GM12878 (cell line): Measurements from ENCODE around the gene TET1. TPM values are rescaled to one million over a fixed set of nuclear protein-coding genes. Genes with fewer than 3 reads are reported as not detected.

Experiments used
- CHD4 ChIP-seq: fragments of 200-600 bp; sonication (generic); IDR thresholded peaks from 2 replicates; pipeline ENCODE4 v1.6.1; 2016; ENCODE audit warnings: mild to moderate bottlenecking
- CREB1 ChIP-seq: IDR thresholded peaks from 2 replicates; pipeline ENCODE4 v1.6.1; 2012; ENCODE audit warnings: low read depth, mild to moderate bottlenecking, inconsistent platforms
- EGR1 ChIP-seq, 2 experiments: IDR thresholded peaks; 1 replicate in 1 of 2; 2 replicates in 1 of 2; pipeline ENCODE4 v1.6.1; 2011 to 2012; ENCODE audit warnings: low read depth in 2 of 2, low read length in 2 of 2, borderline replicate concordance in 1 of 2, mild to moderate bottlenecking in 1 of 2, moderate library complexity in 1 of 2
- EP300 ChIP-seq, 2 experiments: fragments of 150-350 bp in 1 of 2; IDR thresholded peaks; 2 replicates each; pipeline ENCODE4 v1.6.1; 2011 to 2012; ENCODE audit warnings: low read depth in 2 of 2, low read length in 2 of 2, borderline replicate concordance in 1 of 2, improper control_type of control experiment in 1 of 2, inconsistent platforms in 1 of 2; ENCODE audit not compliant: control insufficient read depth in 1 of 2
- ETV6 ChIP-seq, 2 experiments: fragments of 450-650 bp in 1 of 2; IDR thresholded peaks in 1 of 2; conservative IDR thresholded peaks in 1 of 2; 2 replicates each; pipeline ENCODE4 v1.6.1; 2014; ENCODE audit warnings: antibody characterized with exemption in 1 of 2, borderline replicate concordance in 1 of 2, low read depth in 1 of 2, mild to moderate bottlenecking in 1 of 2, moderate library complexity in 1 of 2
- FOXM1 ChIP-seq: IDR thresholded peaks from 2 replicates; pipeline ENCODE4 v1.6.1; 2012; ENCODE audit warnings: low read depth, mild to moderate bottlenecking, inconsistent platforms, low read length, moderate library complexity
- GATAD2B ChIP-seq: fragments of 450-650 bp; conservative IDR thresholded peaks from 2 replicates; pipeline ENCODE4 v1.6.1; 2017; ENCODE audit warnings: low read depth, mild to moderate bottlenecking, moderate library complexity
- IKZF1 ChIP-seq: fragments of 450-650 bp; conservative IDR thresholded peaks from 2 replicates; pipeline ENCODE4 v1.6.1; 2017; ENCODE audit warnings: antibody characterized with exemption, mild to moderate bottlenecking
- JUNB ChIP-seq: IDR thresholded peaks from 2 replicates; pipeline ENCODE4 v1.6.1; 2016; ENCODE audit warnings: antibody characterized with exemption, mild to moderate bottlenecking
- NFXL1 ChIP-seq: fragments of 450-650 bp; IDR thresholded peaks from 2 replicates; pipeline ENCODE4 v1.6.1; 2017; ENCODE audit warnings: antibody characterized with exemption, mild to moderate bottlenecking, borderline replicate concordance
- POLR2AphosphoS2 ChIP-seq: IDR thresholded peaks from 2 replicates; pipeline ENCODE4 v1.6.1; 2011; ENCODE audit warnings: low read depth, mild to moderate bottlenecking, low read length, improper control_type of control experiment, moderate library complexity
- POLR2AphosphoS5 ChIP-seq: IDR thresholded peaks from 2 replicates; pipeline ENCODE4 v1.6.1; 2011; ENCODE audit warnings: mild to moderate bottlenecking, low read length, inconsistent platforms
- SMC3 ChIP-seq: IDR thresholded peaks from 2 replicates; pipeline ENCODE4 v1.6.1; 2011; ENCODE audit warnings: low read length, improper control_type of control experiment, borderline replicate concordance
- SPI1 ChIP-seq: IDR thresholded peaks from 2 replicates; pipeline ENCODE4 v1.6.1; 2011; ENCODE audit warnings: low read depth, mild to moderate bottlenecking, low read length, moderate library complexity, borderline replicate concordance; ENCODE audit not compliant: insufficient read depth
- TCF3 ChIP-seq: IDR thresholded peaks from 2 replicates; pipeline ENCODE4 v1.6.1; 2012; ENCODE audit warnings: low read depth, mild to moderate bottlenecking, low read length, borderline replicate concordance; ENCODE audit not compliant: insufficient read depth
- ZNF274 ChIP-seq: IDR thresholded peaks from one replicate; pipeline ENCODE4 v1.8.0; 2011; ENCODE audit not compliant: insufficient read length, insufficient read depth
- ZSCAN29 ChIP-seq: fragments of 450-650 bp; IDR thresholded peaks from 2 replicates; pipeline ENCODE4 v1.6.1; 2017; ENCODE audit warnings: mild to moderate bottlenecking, moderate library complexity
- polyA plus RNA-seq, 11 experiments: library from polyadenylated mRNA; depleted of rRNA in 4 of 11; unstranded in 6 of 11; stranded (reverse) in 5 of 11; fragments of >200 nt; fragmentation: Nextera tagmentation in 4 of 11; fragmentation: Illumina TruSeq in 1 of 11; extraction: Ambion mirVana in 4 of 11; extraction: Trizol in 1 of 11; gene quantifications; 1 replicate in 1 of 11; 2 replicates in 10 of 11; pipeline versions ENCODE4 v1.2.1 to v1.2.3, GENCODE V29; 2011 to 2016; ENCODE audit warnings: inconsistent platforms in 2 of 11, missing spikeins in 2 of 11, low read depth in 1 of 11
- total RNA-seq, 4 experiments: library from RNA; depleted of rRNA in 3 of 4; stranded (reverse); fragments of >200 nt in 3 of 4; fragmentation: Illumina TruSeq in 1 of 4; extraction: Trizol in 1 of 4; gene quantifications; 2 replicates each; pipeline versions ENCODE4 v1.2.1 to v1.2.3, GENCODE V29; 2013 to 2021
- TF ChIP-seq, protein P1 (sequence below): IDR thresholded peaks from 2 replicates; pipeline ENCODE4 v1.6.1; 2011; ENCODE audit warnings: borderline replicate concordance, low read depth, mild to moderate bottlenecking, moderate library complexity, low read length; ENCODE audit not compliant: insufficient read depth, poor library complexity, severe bottlenecking
- TF ChIP-seq, protein P2 (sequence below): fragments of 450-650 bp; IDR thresholded peaks from 2 replicates; pipeline ENCODE4 v1.6.1; 2016; ENCODE audit warnings: mild to moderate bottlenecking
- TF ChIP-seq, protein P3 (sequence below): IDR thresholded peaks from 2 replicates; pipeline ENCODE4 v1.6.1; 2012; ENCODE audit warnings: low read depth, low read length, improper control_type of control experiment
- TF ChIP-seq, protein P4 (sequence below), 3 experiments: IDR thresholded peaks in 2 of 3; conservative IDR thresholded peaks in 1 of 3; 2 replicates each; pipeline ENCODE4 v1.5.1; 2011; ENCODE audit warnings: low read depth in 3 of 3, low read length in 3 of 3, mild to moderate bottlenecking in 3 of 3, control low read depth in 2 of 3, moderate library complexity in 2 of 3, inconsistent platforms in 1 of 3, mixed read lengths in 1 of 3; ENCODE audit not compliant: control insufficient read depth in 2 of 3, insufficient read depth in 1 of 3; ENCODE audit errors: extremely low read depth in 1 of 3

TET1 gene
- total and polyA plus RNA-seq, 10 of the 15 experiments (the other 5 are each of a cell fraction or from before 2014, with no cell fraction given): 0.22 to 1.4 (median 0.60) TPM

DNA sequence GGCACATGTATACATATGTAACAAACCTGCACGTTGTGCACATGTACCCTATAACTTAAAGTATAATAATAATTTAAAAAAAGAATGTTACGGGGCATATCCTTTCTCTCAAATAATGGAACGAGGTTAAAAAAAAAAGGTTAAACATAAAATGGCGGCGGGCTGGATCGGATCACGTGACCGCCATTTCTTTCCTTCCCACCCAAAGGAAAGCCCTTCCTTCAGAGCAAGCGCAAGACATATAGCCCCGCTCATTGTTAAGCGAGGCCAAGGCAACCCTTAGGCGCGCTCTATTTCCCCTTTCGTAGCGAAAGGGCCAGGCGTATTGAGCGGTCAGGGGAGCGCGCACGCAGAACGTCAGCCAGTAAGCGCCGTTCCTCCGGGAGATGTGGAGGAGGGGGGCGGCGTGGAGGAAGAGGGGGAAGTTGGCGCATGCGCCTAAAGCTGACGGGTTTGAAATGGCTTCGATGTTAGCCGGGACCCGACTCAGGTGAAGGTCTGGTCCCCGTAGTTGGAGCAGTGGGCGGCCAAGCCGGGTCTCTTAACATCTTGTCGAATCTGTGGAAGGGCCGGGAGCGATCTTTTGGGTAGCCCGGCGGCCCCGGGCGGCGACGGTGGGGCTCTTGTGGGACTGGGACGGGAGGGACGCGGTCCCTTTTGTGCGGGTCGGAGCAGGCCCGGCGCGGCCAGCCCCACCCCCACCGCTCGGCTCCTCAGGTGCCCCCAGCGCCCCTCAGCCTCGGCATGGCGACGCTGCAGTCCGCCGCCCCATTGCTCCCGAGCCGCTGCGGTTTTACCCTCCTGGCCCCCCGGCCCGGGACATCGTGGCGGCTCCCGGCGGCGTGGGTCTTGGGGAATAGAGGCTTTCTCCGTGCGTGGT is 160.9 kb downstream of the TET1 start, which contains the start of gene CCAR1 (continued):
- TF ChIP-seq, protein P1, sequence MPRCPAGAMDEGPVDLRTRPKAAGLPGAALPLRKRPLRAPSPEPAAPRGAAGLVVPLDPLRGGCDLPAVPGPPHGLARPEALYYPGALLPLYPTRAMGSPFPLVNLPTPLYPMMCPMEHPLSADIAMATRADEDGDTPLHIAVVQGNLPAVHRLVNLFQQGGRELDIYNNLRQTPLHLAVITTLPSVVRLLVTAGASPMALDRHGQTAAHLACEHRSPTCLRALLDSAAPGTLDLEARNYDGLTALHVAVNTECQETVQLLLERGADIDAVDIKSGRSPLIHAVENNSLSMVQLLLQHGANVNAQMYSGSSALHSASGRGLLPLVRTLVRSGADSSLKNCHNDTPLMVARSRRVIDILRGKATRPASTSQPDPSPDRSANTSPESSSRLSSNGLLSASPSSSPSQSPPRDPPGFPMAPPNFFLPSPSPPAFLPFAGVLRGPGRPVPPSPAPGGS: no peak
- TF ChIP-seq POLR2AphosphoS2: peak; percentile 22; the same call in 1 of the 2 replicates
- no peak for TF ChIP-seq NFXL1
- TF ChIP-seq JUNB: no peak
- peak; percentile 88 for TF ChIP-seq CREB1
- TF ChIP-seq CHD4: no peak
- TF ChIP-seq SMC3: no peak
- no peak for TF ChIP-seq FOXM1
- TF ChIP-seq, protein P2, sequence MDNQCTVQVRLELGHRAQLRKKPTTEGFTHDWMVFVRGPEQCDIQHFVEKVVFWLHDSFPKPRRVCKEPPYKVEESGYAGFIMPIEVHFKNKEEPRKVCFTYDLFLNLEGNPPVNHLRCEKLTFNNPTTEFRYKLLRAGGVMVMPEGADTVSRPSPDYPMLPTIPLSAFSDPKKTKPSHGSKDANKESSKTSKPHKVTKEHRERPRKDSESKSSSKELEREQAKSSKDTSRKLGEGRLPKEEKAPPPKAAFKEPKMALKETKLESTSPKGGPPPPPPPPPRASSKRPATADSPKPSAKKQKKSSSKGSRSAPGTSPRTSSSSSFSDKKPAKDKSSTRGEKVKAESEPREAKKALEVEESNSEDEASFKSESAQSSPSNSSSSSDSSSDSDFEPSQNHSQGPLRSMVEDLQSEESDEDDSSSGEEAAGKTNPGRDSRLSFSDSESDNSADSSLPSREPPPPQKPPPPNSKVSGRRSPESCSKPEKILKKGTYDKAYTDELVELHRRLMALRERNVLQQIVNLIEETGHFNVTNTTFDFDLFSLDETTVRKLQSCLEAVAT: peak; percentile 88
- TF ChIP-seq ZNF274: no peak
- no peak for TF ChIP-seq TCF3
- peak; percentile 74 for TF ChIP-seq GATAD2B
- TF ChIP-seq, protein P3, sequence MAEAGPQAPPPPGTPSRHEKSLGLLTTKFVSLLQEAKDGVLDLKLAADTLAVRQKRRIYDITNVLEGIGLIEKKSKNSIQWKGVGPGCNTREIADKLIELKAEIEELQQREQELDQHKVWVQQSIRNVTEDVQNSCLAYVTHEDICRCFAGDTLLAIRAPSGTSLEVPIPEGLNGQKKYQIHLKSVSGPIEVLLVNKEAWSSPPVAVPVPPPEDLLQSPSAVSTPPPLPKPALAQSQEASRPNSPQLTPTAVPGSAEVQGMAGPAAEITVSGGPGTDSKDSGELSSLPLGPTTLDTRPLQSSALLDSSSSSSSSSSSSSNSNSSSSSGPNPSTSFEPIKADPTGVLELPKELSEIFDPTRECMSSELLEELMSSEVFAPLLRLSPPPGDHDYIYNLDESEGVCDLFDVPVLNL: no peak
- TF ChIP-seq IKZF1: peak; percentile 74
- TF ChIP-seq ETV6 (conservative IDR thresholded peaks at IDR 0.05 in 1 of 2, IDR thresholded peaks at IDR 0.05 in 1 of 2; ENCODE audit: borderline replicate concordance in 1 of 2, low read depth in 1 of 2): no peak; a peak in 1 of 4 replicates
- no peak; the same call in 1 of the 2 replicates for TF ChIP-seq SPI1
- TF ChIP-seq, protein P4, sequence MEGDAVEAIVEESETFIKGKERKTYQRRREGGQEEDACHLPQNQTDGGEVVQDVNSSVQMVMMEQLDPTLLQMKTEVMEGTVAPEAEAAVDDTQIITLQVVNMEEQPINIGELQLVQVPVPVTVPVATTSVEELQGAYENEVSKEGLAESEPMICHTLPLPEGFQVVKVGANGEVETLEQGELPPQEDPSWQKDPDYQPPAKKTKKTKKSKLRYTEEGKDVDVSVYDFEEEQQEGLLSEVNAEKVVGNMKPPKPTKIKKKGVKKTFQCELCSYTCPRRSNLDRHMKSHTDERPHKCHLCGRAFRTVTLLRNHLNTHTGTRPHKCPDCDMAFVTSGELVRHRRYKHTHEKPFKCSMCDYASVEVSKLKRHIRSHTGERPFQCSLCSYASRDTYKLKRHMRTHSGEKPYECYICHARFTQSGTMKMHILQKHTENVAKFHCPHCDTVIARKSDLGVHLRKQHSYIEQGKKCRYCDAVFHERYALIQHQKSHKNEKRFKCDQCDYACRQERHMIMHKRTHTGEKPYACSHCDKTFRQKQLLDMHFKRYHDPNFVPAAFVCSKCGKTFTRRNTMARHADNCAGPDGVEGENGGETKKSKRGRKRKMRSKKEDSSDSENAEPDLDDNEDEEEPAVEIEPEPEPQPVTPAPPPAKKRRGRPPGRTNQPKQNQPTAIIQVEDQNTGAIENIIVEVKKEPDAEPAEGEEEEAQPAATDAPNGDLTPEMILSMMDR (IDR thresholded peaks at IDR 0.05 in 2 of 3, conservative IDR thresholded peaks at IDR 0.05 in 1 of 3; ENCODE audit: control insufficient read depth in 2 of 3, extremely low read depth in 1 of 3, insufficient read depth in 1 of 3, low read depth in 3 of 3, low read length in 3 of 3): no peak
- TF ChIP-seq ZSCAN29: no peak
- peak; percentile 91 for TF ChIP-seq POLR2AphosphoS5
- TF ChIP-seq EGR1 (IDR thresholded peaks at IDR 0.05; ENCODE audit: borderline replicate concordance in 1 of 2, low read depth in 2 of 2, low read length in 2 of 2): peak; percentile 23 to 72; a peak in 1 of 3 replicates
- TF ChIP-seq EP300 (IDR thresholded peaks at IDR 0.05; ENCODE audit: borderline replicate concordance in 1 of 2, control insufficient read depth in 1 of 2, low read depth in 2 of 2, low read length in 2 of 2): no peak
